GM12873 (cell line): ENCODE results near the gene WNT1.

Experiments used
- TF ChIP-seq, protein P1 (sequence below): IDR thresholded peaks from 2 replicates; pipeline ENCODE4 v1.5.1; 2012; ENCODE audit warnings: low read depth, mild to moderate bottlenecking, moderate library complexity, low read length, control low read depth; ENCODE audit not compliant: insufficient read depth; ENCODE audit errors: missing control alignments

Gene WNT1

DNA sequence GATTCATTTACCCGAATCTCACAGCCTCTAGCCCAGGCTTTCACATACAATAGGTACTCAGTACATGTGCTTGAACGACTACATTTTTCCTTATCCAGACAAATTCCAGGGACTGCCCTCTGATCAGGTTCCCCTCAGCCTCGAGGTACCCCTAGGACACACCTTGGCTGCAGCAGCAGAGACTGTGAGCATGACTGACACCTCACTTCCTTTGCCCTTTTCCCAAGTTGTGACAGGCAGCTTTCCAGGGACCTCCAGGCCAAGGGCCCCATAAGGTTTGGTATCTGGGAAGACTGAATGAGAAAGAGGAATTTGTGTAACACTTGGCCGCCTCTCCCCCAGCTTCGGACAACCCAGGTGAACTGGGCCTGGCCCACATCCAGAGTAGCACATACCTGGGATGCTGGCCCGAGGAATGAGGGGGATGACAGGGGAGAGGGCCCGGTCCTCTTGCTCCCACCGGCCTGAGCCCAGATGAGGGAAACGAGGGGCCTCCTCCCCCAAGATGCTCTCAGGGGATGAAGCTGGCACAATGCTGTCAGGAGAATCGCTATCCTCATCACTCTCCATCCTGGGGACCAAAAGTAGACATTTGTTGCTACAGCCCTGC lies 50.6 kb downstream of the WNT1 start:
- TF ChIP-seq, protein P1, sequence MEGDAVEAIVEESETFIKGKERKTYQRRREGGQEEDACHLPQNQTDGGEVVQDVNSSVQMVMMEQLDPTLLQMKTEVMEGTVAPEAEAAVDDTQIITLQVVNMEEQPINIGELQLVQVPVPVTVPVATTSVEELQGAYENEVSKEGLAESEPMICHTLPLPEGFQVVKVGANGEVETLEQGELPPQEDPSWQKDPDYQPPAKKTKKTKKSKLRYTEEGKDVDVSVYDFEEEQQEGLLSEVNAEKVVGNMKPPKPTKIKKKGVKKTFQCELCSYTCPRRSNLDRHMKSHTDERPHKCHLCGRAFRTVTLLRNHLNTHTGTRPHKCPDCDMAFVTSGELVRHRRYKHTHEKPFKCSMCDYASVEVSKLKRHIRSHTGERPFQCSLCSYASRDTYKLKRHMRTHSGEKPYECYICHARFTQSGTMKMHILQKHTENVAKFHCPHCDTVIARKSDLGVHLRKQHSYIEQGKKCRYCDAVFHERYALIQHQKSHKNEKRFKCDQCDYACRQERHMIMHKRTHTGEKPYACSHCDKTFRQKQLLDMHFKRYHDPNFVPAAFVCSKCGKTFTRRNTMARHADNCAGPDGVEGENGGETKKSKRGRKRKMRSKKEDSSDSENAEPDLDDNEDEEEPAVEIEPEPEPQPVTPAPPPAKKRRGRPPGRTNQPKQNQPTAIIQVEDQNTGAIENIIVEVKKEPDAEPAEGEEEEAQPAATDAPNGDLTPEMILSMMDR, result no peak

DNA sequence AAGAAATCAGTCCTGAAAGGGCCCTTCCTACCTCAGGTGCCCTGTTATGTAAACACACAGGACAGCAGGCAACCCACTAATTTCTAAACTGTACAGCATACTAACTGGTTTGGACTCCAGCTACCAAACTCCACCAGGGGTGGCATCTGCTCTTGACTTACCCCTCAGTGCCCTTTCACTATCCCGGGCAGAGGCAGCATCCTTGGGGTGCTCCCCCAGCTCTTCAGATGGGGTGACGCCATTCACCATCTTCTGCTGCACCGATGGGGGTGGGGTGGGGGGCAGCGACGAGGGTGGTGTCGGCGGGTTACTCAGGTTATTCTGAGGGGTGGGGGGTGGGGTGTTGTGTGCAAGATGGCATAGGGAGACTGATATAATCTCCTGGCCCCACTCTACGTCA lies 52.0 kb downstream of the WNT1 start:
- TF ChIP-seq, protein P1, result no peak

DNA sequence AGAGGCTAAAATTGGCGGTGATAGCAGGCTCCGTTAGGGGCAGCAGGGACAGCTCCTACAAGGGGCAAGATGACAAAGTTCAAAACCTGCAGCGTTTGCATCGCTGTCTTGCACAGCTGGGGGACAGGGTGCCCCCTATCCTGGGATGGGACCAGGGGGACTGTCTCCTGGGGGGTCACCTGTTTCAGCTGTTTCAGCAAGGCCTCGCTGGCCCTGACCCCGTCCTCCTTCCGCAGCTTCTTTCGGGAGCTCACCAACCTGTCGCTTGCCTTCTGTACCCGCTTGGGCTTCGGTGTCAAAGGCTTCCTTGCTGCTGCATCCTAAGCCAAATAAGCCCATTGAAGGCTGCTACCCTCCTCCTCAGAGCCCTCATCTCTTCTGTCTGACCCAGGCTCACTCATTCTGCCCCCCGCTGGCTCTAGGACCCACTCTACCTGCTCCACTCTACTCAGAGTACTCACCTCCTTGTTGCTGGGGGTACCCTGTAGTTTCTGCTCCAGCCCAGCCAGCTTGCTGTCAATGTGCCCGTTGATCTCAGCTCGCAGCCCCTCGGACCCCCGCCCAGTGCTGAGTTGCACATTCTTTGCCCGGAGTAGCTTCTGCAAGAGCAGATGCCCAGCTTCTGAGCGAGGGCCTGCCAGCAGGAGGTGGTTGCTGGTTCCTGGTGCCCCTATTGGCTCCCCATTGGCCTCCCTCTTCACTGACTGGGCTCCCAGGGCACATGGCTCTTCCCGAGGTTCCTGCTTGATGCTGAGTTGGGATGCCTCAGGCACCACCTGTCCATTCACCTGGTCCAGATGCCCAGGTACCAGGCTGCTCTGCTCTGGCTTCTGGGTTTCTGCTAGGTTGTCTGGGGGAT lies 52.8 kb downstream of the WNT1 start:
- TF ChIP-seq, protein P1, result no peak

DNA sequence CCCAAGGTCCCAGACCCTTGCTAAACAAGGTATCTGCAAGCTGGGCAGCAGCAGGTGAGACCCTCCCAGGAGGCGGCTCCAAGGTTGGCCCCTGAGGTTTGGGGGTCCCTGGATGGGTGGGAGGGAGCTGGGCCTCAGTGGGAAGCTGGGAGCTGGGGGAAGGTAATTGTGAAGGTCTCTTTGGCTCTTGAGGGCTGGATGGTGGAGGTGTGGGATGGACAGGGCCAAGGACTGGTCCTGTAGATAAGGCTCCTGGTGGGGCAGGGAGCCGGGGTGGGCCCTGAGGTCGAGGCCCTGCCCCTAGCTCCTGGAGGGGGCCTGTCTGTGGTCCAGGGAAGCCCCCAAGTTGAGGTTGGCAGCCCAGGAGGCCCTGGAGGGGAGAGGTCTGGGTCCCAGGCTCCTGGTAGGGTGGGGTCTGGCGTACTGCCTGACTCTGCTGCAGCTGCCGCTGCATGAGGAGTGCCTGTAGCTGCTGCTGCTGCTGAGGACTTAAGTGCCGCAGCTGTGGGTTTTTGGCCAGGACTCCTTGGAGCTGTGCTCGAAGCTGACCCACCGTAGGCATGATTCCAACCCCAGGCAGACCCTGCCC lies 53.5 kb downstream of the WNT1 start:
- TF ChIP-seq, protein P1, result no peak
